HepG2 (cell line): Measurements from ENCODE around the gene EIF5A. TPM values are rescaled to one million over a fixed set of nuclear protein-coding genes. Genes with fewer than 3 reads are reported as not detected.

ENCODE experiments used
- FOXO4 ChIP-seq: sonication (generic); formaldehyde crosslinking; conservative IDR thresholded peaks from 2 replicates; pipeline ENCODE4 v1.8.1; 2023; ENCODE audit warnings: missing genetic modification reagents
- GABPB1 ChIP-seq: IDR thresholded peaks from 2 replicates; pipeline ENCODE4 v1.6.1; 2016; ENCODE audit warnings: mild to moderate bottlenecking, missing genetic modification reagents, moderate library complexity, missing compliant biosample characterization
- HMGXB3 ChIP-seq: sonication (generic); formaldehyde crosslinking; IDR thresholded peaks from 2 replicates; pipeline ENCODE4 v1.4.0; 2020; ENCODE audit warnings: missing genetic modification reagents, borderline replicate concordance
- HMGXB4 ChIP-seq, 2 experiments: sonication (generic) in 1 of 2; formaldehyde crosslinking in 1 of 2; IDR thresholded peaks; 2 replicates each; pipeline versions ENCODE4 v1.4.0 to v1.6.1; 2018 to 2020; ENCODE audit warnings: missing genetic modification reagents in 2 of 2, borderline replicate concordance in 1 of 2, low read depth in 1 of 2, mild to moderate bottlenecking in 1 of 2, missing biosample characterization in 1 of 2
- HNRNPK ChIP-seq: fragments of 200-400 bp; formaldehyde crosslinking; IDR thresholded peaks from 2 replicates; pipeline ENCODE4 v1.6.1; 2018; ENCODE audit warnings: low read length, low read depth, moderate library complexity, mild to moderate bottlenecking; ENCODE audit not compliant: poor library complexity, severe bottlenecking
- KAT8 ChIP-seq: IDR thresholded peaks from 2 replicates; pipeline ENCODE4 v1.6.1; 2016; ENCODE audit warnings: missing genetic modification reagents, missing compliant biosample characterization
- MEIS1 ChIP-seq: sonication (generic); formaldehyde crosslinking; IDR thresholded peaks from 2 replicates; pipeline ENCODE4 v1.9.0; 2021; ENCODE audit warnings: mild to moderate bottlenecking, missing genetic modification reagents, moderate library complexity, borderline replicate concordance
- RBM39 ChIP-seq: fragments of 200-400 bp; formaldehyde crosslinking; IDR thresholded peaks from one replicate; pipeline ENCODE4 v1.6.1; 2018; ENCODE audit warnings: antibody characterized with exemption, mild to moderate bottlenecking, low read depth, low read length; ENCODE audit not compliant: poor library complexity, severe bottlenecking
- RNF2 ChIP-seq: fragments of 450-650 bp; conservative IDR thresholded peaks from 2 replicates; pipeline ENCODE4 v1.6.1; 2016; ENCODE audit warnings: low read depth
- SKIL ChIP-seq: sonication (generic); formaldehyde crosslinking; IDR thresholded peaks from 2 replicates; pipeline ENCODE4 v1.8.0; 2022; ENCODE audit warnings: missing genetic modification reagents, mild to moderate bottlenecking, moderate library complexity, borderline replicate concordance
- TCF12 ChIP-seq, 2 experiments: fragments of 450-650 bp in 1 of 2; sonication (generic) in 1 of 2; formaldehyde crosslinking in 1 of 2; IDR thresholded peaks; 2 replicates each; pipeline versions ENCODE4 v1.6.1 to v1.8.0; 2017 to 2022; ENCODE audit warnings: antibody characterized with exemption in 1 of 2, mild to moderate bottlenecking in 1 of 2, missing genetic modification reagents in 1 of 2, moderate library complexity in 1 of 2
- TFAP4 ChIP-seq: sonication (generic); IDR thresholded peaks from 2 replicates; pipeline ENCODE4 v1.6.1; 2016; ENCODE audit warnings: low read depth, borderline replicate concordance
- WIZ ChIP-seq: sonication (generic); formaldehyde crosslinking; IDR thresholded peaks from 2 replicates; pipeline ENCODE4 v1.5.1; 2020; ENCODE audit warnings: mild to moderate bottlenecking, missing genetic modification reagents
- polyA plus RNA-seq, 8 experiments: library from polyadenylated mRNA; depleted of rRNA in 3 of 8; stranded (reverse) in 7 of 8; unstranded in 1 of 8; fragments of >200 nt; fragmentation: Illumina TruSeq in 4 of 8; extraction: Trizol in 4 of 8; gene quantifications; 2 replicates each; pipeline versions ENCODE4 v1.2.1 to v1.2.3, GENCODE V29; 2011 to 2016; ENCODE audit warnings: low read depth in 4 of 8, missing spikeins in 1 of 8, mixed read lengths in 1 of 8; ENCODE audit not compliant: insufficient read depth in 1 of 8
- total RNA-seq, 5 experiments: library from RNA; depleted of rRNA; stranded (reverse); fragments of >200 nt; fragmentation: Illumina TruSeq; extraction: Trizol; gene quantifications; 2 replicates each; pipeline ENCODE4 v1.2.3, GENCODE V29; 2016; ENCODE audit warnings: low read depth in 1 of 5

EIF5A gene
- total and polyA plus RNA-seq, 2 of the 13 experiments (the other 11 are each of a cell fraction or from before 2014, with no cell fraction given) = 319 to 337 TPM

- TF ChIP-seq SKIL (CRISPR knock-in tag) (0 out of 2 replicates have a peak, but pooled peaks have one; percentile 25), HMGXB4 (CRISPR knock-in tag; IDR thresholded peaks at IDR 0.05; ENCODE audit: borderline replicate concordance in 1 of 2, low read depth in 1 of 2) (0 out of 4 replicates have a peak, but pooled peaks of 1 of the 2 experiments have one; percentile 13), KAT8 (CRISPR knock-in tag) (peak; percentile 10; the same call in 1 of the 2 replicates), GABPB1 (CRISPR knock-in tag) (no peak), HNRNPK (peak; percentile 3), MEIS1 (CRISPR knock-in tag) (0 out of 2 replicates have a peak, but pooled peaks have one; percentile 7), RBM39 (peak; percentile 1), WIZ (CRISPR knock-in tag) (no peak), FOXO4 (0 out of 2 replicates have a peak, but pooled peaks have one; percentile 73), HMGXB3 (CRISPR knock-in tag) (no peak), RNF2 (0 out of 2 replicates have a peak, but pooled peaks have one; percentile 3), TCF12 (IDR thresholded peaks at IDR 0.05) (no peak), TCF12 (CRISPR knock-in tag; IDR thresholded peaks at IDR 0.05) (0 out of 2 replicates have a peak, but pooled peaks have one; percentile 3), TFAP4 (peak; percentile 4; the same call in 1 of the 2 replicates)
Measured at GRCh38 chr17:7315570-7316235, 8.3 kb downstream of the EIF5A start (continued).
